ENCODE measurements around the gene ACVR1. TPM values are rescaled to one million over a fixed set of nuclear protein-coding genes. Genes with fewer than 3 reads are reported as not detected.

ACVR1 gene
- total and polyA plus RNA-seq, 3 donors from 2014 or later: 10.3 to 15.3 (median 14.9) TPM

DNA sequence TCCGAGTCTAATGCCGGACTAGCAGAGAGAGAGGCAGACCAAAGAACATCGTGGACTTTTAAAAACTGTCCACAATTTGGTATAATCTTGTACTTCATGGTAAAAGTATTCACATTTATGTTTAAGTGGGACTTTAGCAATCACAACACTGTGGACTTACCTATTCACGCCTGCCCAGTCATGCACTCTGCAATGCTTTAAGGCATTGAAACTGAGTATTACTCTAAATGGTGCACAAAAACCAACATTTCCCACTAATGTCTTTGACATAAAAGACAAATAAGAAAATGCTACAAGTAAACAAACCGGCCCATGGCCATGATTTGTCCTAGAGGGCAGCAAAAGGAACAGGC, 91.3 kb downstream of the ACVR1 start:
- 82 to 94% methylated on average over 5 of the region's 5 CpGs for WGBS, 2 donors
- Histone ChIP-seq H3K4me1 (peaks cover 6% of the 10 kb centered on the region), H3K9me3 (no peaks in the 10 kb centered on the region), H3K27me3 (no peaks in the 10 kb centered on the region), H3K36me3 (ENCODE audit: low read depth, missing control alignments) (no peaks in the 10 kb centered on the region), H3K4me3 (no peak overlapping the region), H3K27ac (no peak overlapping the region)
- TF ChIP-seq, protein P1, sequence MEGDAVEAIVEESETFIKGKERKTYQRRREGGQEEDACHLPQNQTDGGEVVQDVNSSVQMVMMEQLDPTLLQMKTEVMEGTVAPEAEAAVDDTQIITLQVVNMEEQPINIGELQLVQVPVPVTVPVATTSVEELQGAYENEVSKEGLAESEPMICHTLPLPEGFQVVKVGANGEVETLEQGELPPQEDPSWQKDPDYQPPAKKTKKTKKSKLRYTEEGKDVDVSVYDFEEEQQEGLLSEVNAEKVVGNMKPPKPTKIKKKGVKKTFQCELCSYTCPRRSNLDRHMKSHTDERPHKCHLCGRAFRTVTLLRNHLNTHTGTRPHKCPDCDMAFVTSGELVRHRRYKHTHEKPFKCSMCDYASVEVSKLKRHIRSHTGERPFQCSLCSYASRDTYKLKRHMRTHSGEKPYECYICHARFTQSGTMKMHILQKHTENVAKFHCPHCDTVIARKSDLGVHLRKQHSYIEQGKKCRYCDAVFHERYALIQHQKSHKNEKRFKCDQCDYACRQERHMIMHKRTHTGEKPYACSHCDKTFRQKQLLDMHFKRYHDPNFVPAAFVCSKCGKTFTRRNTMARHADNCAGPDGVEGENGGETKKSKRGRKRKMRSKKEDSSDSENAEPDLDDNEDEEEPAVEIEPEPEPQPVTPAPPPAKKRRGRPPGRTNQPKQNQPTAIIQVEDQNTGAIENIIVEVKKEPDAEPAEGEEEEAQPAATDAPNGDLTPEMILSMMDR (IDR thresholded peaks at IDR 0.05): no peak
- no peak for TF ChIP-seq POLR2A (IDR thresholded peaks at IDR 0.05)
- intact Hi-C loops (cut with DNase I; ENCODE audit: low total_unique reads): no loop called here
- no peak for DNase-seq

DNA sequence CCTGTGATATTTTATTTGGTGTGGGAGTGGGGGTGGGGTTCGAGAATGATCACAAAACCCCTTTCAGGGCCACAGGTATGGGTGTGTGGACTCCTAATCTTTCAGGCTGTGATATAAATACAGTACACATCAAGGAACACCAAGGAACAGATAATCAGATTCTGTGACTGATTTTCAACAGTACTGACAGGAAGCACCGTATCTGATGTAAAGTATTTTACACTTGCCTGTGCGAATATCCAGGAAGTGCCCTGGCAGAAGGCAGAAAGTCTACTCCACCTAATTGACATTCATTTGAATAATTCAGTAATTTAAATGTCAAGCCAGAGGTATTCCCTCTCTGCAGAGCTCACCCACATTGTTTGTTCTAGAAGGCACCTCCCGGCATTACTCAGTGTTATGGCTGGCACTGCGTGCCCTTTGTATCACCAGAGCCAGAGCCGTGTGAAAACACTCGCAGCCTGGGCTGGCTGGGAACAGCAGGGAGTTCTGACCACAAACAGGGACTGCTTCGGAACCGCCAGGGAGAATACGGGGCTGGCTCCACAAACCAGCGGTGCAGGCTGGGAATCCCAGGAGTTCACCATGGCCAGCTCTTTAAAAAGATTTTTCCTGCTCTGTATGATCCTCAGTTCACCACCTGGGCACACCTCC, 91.8 kb downstream of the ACVR1 start:
- H3K36me3 ChIP-seq (ENCODE audit: low read depth, missing control alignments): no peaks in the 10 kb centered on the region
- no peak for DNase-seq
- H3K27ac ChIP-seq: no peak overlapping the region
- H3K4me3 ChIP-seq: no peak overlapping the region
- peaks cover 6% of the 10 kb centered on the region for H3K4me1 ChIP-seq
- no peak for TF ChIP-seq POLR2A (IDR thresholded peaks at IDR 0.05)
- TF ChIP-seq, protein P1 (IDR thresholded peaks at IDR 0.05): no peak
- intact Hi-C loops (cut with DNase I; ENCODE audit: low total_unique reads): no loop called here
- 85 to 89% methylated on average over 7 to 11 of the region's 11 CpGs for WGBS, 2 donors
- H3K9me3 ChIP-seq: no peaks in the 10 kb centered on the region
- H3K27me3 ChIP-seq: no peaks in the 10 kb centered on the region

DNA sequence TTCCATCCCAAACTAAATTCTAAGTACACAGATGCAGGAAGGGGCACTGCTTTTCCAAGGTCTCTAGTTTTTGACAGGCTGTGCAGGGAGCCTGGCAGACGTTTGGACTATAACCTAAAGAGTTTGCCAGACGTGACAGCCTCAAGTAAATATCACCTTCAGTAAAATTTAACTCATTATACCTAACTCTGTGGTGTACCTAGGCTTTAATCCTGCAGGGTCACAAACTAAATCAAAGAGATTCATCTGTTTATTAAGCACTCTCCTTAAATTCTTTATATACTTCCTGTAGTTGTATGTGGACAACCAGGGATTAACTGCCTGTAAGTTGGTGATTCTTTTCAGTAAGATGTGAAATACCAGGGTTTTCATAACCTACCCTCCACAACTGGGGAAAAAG, 92.9 kb downstream of the ACVR1 start:
- intact Hi-C loops (cut with DNase I; ENCODE audit: low total_unique reads): no loop called here
- WGBS, 2 donors: 60 to 67% methylated on average over 2 of the region's 2 CpGs
- TF ChIP-seq, protein P1 (IDR thresholded peaks at IDR 0.05): no peak
- TF ChIP-seq POLR2A (IDR thresholded peaks at IDR 0.05): no peak
- H3K27me3 ChIP-seq: no peaks in the 10 kb centered on the region
- H3K27ac ChIP-seq: no peak overlapping the region
- H3K4me3 ChIP-seq: no peak overlapping the region
- H3K4me1 ChIP-seq: peaks cover 6% of the 10 kb centered on the region
- no peaks in the 10 kb centered on the region for H3K9me3 ChIP-seq
- DNase-seq: no peak
- no peaks in the 10 kb centered on the region for H3K36me3 ChIP-seq (ENCODE audit: low read depth, missing control alignments)

DNA sequence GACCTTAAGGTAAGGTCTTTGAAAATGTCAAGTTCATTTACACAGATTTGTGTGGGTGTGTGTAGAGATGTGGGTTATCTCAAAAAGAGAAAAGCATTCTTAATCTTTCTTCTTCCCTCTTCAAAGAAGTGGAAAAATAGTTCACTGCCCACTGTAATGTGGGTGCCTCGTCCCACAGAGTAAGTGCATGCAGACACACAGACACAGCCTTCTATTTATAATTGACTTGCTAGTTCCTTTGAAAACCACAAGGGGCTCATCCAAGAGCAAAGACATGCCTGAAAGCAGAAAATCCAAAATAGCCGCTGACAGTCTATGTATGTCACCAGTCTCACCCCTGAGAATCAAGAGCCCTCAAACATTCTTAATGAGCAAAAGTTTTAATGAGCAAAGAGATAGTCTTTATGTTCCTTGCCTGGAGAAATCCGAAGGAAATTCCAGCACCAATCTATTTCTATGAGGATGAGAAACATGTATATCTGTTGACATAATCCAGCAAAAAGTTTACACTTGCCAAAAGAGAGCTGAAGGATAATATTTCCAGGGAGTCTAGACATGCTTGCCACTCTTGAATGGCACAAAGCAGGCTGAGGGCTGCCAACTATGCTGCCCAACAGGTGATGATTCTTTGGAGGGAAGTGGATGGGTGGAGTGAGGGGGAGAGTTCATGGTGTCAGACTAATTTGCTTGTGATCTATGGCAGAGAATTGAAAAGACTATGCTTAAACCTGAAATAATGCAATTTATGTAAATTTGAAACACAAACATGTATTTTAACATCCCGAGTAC, 93.9 kb downstream of the ACVR1 start:
- 76 to 77% methylated on average over 4 of the region's 4 CpGs for whole genome bisulfite sequencing, 2 donors
- TF ChIP-seq POLR2A (IDR thresholded peaks at IDR 0.05): no peak
- TF ChIP-seq, protein P1 (IDR thresholded peaks at IDR 0.05): no peak
- Histone ChIP-seq H3K27ac (no peak overlapping the region), H3K4me3 (no peak overlapping the region), H3K9me3 (no peaks in the 10 kb centered on the region), H3K36me3 (ENCODE audit: low read depth, missing control alignments) (no peaks in the 10 kb centered on the region), H3K4me1 (peaks cover 6% of the 10 kb centered on the region), H3K27me3 (no peaks in the 10 kb centered on the region)
- intact Hi-C loops (cut with DNase I; ENCODE audit: low total_unique reads): no loop called here
- no peak for DNase-seq

Measured in testis (tissue), 3 donors.